Suprapubic skin (tissue), 4 donors: Measurements from ENCODE around the gene GTF2IRD1. TPM values are rescaled to one million over a fixed set of nuclear protein-coding genes. Genes with fewer than 3 reads are reported as not detected.

Source experiments
- DNase-seq, 2 donors: peaks; one replicate each; pipeline ENCODE4 v3.0.0-alpha.2; 2019; ENCODE audit warnings: low spot score in 2 of 2
- H3K27ac ChIP-seq: fragments of 200-600 bp; sonication (generic); one replicate; pipeline ENCODE4 v1.5.1; 2019
- H3K27me3 ChIP-seq: fragments of 200-600 bp; sonication (generic); one replicate; pipeline ENCODE4 v1.5.1; 2019
- H3K36me3 ChIP-seq: fragments of 200-600 bp; sonication (generic); one replicate; pipeline ENCODE4 v1.5.1; 2019
- H3K4me1 ChIP-seq: fragments of 200-600 bp; sonication (generic); one replicate; pipeline ENCODE4 v1.5.1; 2019
- H3K4me3 ChIP-seq: fragments of 200-600 bp; sonication (generic); one replicate; pipeline ENCODE4 v1.5.1; 2019; ENCODE audit warnings: mild to moderate bottlenecking
- H3K9me3 ChIP-seq: fragments of 200-600 bp; sonication (generic); one replicate; pipeline ENCODE4 v1.5.1; 2019
- EP300 ChIP-seq: sonication (generic); formaldehyde crosslinking; IDR thresholded peaks from one replicate; pipeline ENCODE4 v1.6.1; 2017; ENCODE audit warnings: antibody characterized with exemption
- POLR2A ChIP-seq, 2 donors: fragments of 450-650 bp; IDR thresholded peaks; one replicate each; pipeline ENCODE4 v1.6.1; 2017; ENCODE audit warnings: antibody characterized with exemption in 2 of 2, mild to moderate bottlenecking in 2 of 2, moderate library complexity in 2 of 2
- POLR2AphosphoS5 ChIP-seq, 3 donors: sonication (generic); formaldehyde crosslinking; IDR thresholded peaks; one replicate each; pipeline ENCODE4 v1.6.1; 2017; ENCODE audit warnings: antibody characterized with exemption in 3 of 3
- WGBS: methylation state at CpG from one replicate; pipeline ENCODE4 v1.1.5; 2018; 5-methylcytosine and 5-hydroxymethylcytosine counted together
- total RNA-seq, 4 donors: library from RNA; depleted of rRNA; stranded (reverse); fragments of >200 nt; gene quantifications; one replicate each; pipeline ENCODE4 v1.1.0, GENCODE V29; 2016
- TF ChIP-seq, protein P1 (sequence below), 2 donors: fragments of 200-600 bp in 1 of 2; fragments of 450-650 bp in 1 of 2; sonication (generic) in 1 of 2; IDR thresholded peaks; one replicate each; pipeline ENCODE4 v1.5.1; 2016 to 2019; ENCODE audit warnings: antibody characterized with exemption in 2 of 2, mild to moderate bottlenecking in 1 of 2, moderate library complexity in 1 of 2

GTF2IRD1 gene
- total RNA-seq, 4 donors from 2014 or later = 23.1 to 41.2 (median 25.0) TPM

DNA sequence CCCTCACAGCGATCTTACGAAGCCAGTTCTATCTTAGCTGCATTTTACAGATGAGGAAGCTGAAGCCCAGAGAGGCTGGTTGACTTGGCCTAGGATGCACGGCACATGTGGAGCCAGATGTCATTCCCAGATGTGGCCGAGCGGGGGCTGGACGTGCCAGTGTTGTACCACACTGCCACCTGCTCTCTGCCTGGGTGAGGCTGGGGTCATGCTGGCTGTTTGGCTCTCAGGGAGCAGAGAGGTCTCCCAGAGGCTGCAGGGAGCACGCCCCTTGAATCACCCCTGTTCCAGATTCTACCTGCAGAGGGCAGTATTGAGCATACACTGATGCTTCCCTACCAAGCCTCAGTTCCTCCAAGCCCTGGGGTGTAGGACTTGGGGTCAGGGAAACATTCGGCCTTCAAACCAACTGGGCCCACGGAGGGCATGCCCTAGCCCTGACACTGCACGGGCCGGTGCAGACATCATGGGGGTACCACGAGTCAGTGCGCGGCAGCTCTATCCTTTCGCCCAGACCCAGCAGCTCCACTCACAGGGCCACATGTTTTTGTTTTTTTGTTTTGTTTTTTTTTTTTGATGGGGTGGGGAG, 3.8 kb upstream of the GTF2IRD1 start:
- H3K27ac ChIP-seq = no peak overlapping the region
- 82% methylated on average over 13 of the region's 15 CpGs for WGBS
- peaks cover 23% of the 10 kb centered on the region for H3K4me1 ChIP-seq
- H3K9me3 ChIP-seq = no peaks in the 10 kb centered on the region
- H3K36me3 ChIP-seq = no peaks in the 10 kb centered on the region
- no peaks in the 10 kb centered on the region for H3K27me3 ChIP-seq
- H3K4me3 ChIP-seq = no peak overlapping the region
- DNase-seq = peak in 1 of 2 donors; percentile 76
- no peak for TF ChIP-seq POLR2AphosphoS5 (IDR thresholded peaks at IDR 0.05)
- TF ChIP-seq, protein P1, sequence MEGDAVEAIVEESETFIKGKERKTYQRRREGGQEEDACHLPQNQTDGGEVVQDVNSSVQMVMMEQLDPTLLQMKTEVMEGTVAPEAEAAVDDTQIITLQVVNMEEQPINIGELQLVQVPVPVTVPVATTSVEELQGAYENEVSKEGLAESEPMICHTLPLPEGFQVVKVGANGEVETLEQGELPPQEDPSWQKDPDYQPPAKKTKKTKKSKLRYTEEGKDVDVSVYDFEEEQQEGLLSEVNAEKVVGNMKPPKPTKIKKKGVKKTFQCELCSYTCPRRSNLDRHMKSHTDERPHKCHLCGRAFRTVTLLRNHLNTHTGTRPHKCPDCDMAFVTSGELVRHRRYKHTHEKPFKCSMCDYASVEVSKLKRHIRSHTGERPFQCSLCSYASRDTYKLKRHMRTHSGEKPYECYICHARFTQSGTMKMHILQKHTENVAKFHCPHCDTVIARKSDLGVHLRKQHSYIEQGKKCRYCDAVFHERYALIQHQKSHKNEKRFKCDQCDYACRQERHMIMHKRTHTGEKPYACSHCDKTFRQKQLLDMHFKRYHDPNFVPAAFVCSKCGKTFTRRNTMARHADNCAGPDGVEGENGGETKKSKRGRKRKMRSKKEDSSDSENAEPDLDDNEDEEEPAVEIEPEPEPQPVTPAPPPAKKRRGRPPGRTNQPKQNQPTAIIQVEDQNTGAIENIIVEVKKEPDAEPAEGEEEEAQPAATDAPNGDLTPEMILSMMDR (IDR thresholded peaks at IDR 0.05) = peak; percentile 45 to 83

DNA sequence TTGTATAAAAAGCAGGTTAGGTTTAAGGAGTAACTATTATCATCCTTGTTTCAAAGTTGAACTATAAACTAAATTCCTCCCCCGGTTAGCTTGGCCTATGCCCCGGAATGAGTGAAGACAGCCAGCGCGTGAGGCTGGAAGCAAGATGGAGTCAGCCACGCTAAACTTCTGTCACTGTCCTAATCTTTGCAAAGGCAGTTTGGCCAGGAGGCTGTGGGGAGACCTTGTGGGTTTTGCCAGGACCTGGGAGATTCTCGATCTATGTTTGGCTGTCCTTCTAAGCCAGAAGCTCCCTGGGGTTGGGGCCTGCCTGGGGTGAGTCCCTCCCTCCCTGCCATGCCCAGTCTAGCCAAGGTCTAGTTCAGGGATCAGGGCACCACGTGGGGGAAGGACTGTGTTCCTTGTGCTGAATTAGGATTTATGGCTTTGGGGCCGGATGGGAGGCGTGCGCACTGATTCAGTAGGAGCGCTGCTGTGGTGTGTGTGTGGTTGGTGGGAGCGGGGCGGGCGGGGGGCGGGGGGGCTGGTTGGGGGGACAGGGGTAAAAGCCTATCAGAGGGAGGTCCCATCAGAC, 871 bp upstream of the GTF2IRD1 start:
- Histone ChIP-seq H3K4me3 (peak overlapping the region; percentile 83), H3K27ac (peak overlapping the region; percentile 80), H3K27me3 (no peaks in the 10 kb centered on the region), H3K9me3 (no peaks in the 10 kb centered on the region), H3K4me1 (peaks cover 33% of the 10 kb centered on the region), H3K36me3 (no peaks in the 10 kb centered on the region)
- 13% methylated on average over 15 of the region's 15 CpGs for WGBS
- TF ChIP-seq, protein P1 (IDR thresholded peaks at IDR 0.05) = no peak
- TF ChIP-seq EP300 (no peak), POLR2AphosphoS5 (IDR thresholded peaks at IDR 0.05) (no peak), POLR2A (IDR thresholded peaks at IDR 0.05) (no peak)
- DNase-seq = no peak

DNA sequence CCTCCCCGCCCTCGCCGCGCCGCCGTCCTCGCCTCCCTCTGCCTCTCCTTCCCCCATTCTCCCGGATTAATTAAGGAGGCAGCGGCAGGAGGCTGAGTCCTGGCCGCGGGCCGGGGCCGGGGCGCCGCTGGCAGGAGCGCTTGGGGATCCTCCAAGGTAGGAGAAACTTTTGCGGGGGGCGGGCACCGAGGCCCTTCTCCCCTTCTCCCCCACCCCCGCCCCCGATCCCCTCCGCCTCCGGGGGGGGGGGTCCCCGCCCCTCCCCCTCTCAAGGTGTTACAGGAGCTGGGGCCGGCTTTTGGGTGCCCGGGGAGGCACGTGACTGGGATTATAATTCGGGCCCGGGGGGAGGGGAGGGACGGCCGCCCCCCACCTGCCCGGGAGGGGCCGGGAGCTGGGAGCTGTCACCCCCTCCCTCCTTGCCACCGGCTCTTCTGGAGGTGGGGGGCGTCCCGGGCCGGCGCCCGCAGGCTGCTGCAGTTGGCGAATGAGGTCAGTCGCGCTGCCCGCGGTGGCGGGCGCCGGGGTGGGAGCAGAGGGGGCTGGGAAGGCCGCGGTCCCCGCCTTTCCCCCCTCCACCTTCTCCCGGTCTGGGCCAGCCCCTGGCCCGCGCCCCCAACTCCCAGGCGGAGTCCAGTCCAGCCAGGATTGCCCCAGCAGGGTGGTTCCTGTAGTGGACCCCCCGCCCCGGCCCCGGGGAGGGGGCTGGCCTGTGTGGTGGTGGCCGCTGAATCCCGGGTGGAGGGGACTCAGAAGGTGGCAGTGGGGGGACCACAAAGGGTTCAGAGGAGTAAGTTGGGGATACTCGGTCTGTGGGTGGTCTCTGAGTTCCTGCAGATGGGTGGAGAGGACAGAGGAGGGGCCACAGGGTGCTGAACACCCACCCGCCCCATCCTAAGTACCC, 567 bp downstream of the GTF2IRD1 start:
- WGBS = 21% methylated on average over 4 of the region's 61 CpGs
- no peaks in the 10 kb centered on the region for H3K9me3 ChIP-seq
- peaks cover 33% of the 10 kb centered on the region for H3K4me1 ChIP-seq
- H3K4me3 ChIP-seq = peak overlapping the region; percentile 83
- H3K36me3 ChIP-seq = no peaks in the 10 kb centered on the region
- TF ChIP-seq POLR2AphosphoS5 (IDR thresholded peaks at IDR 0.05) (no peak), EP300 (no peak), POLR2A (IDR thresholded peaks at IDR 0.05) (no peak)
- TF ChIP-seq, protein P1 (IDR thresholded peaks at IDR 0.05) = no peak
- no peak for DNase-seq
- no peaks in the 10 kb centered on the region for H3K27me3 ChIP-seq
- H3K27ac ChIP-seq = peak overlapping the region; percentile 80

DNA sequence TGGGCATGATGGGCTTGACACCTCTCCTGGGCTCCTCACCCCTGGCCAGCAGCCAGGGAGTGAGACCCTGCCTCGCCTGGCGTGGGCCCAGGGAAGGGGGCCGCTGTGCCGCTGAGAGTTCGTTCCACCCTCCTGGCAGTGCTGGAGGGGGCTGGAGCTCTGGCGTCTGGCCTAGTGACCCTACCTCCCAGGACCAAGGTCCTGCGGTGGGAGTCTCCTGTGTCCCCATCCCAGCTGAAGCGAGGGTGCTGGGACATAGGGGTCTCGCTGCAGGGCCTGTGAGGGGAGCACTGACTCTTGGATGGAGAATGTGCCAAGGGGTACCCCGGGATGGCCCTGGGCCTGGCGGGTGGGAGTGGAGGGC, 1.2 kb downstream of the GTF2IRD1 start:
- TF ChIP-seq EP300 (no peak), POLR2A (IDR thresholded peaks at IDR 0.05) (no peak), POLR2AphosphoS5 (IDR thresholded peaks at IDR 0.05) (no peak)
- TF ChIP-seq, protein P1 (IDR thresholded peaks at IDR 0.05) = no peak
- no peak for DNase-seq
- Histone ChIP-seq H3K9me3 (no peaks in the 10 kb centered on the region), H3K27ac (peak overlapping the region; percentile 80), H3K4me1 (peaks cover 33% of the 10 kb centered on the region), H3K27me3 (no peaks in the 10 kb centered on the region), H3K4me3 (peak overlapping the region; percentile 83), H3K36me3 (no peaks in the 10 kb centered on the region)
- WGBS = 50% methylated on average over 2 of the region's 11 CpGs

DNA sequence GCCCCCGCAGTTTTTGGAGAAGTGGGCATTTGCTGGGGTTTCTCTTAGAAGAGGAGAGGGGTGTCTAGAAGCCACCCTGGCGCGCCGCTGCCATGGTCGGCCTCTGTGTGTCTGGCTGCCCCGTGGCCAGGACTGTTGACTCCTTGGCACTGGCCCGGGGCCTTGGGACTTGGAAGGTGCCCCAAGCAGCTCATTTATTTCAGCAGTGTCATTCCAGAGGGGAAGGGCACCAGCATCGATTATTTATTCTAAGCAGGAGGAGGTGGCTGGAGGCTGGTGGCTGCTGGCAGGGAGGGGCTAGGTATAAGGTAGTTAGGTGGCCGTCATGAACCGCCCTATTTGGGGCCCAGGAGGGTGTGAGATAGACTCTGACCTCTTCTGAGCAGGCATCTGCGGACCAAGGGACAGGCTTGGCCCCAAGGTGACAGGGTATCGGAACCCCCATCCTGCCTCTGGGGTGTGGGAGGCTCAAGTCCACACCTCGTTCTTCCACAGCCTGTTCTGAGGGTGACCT, 1.6 kb downstream of the GTF2IRD1 start:
- DNase-seq = no peak
- Histone ChIP-seq H3K27me3 (no peaks in the 10 kb centered on the region), H3K4me3 (peak overlapping the region; percentile 83), H3K36me3 (no peaks in the 10 kb centered on the region), H3K27ac (peak overlapping the region; percentile 80), H3K4me1 (peaks cover 33% of the 10 kb centered on the region), H3K9me3 (no peaks in the 10 kb centered on the region)
- no peak for TF ChIP-seq EP300
- TF ChIP-seq, protein P1 (IDR thresholded peaks at IDR 0.05) = no peak
- TF ChIP-seq POLR2AphosphoS5 (IDR thresholded peaks at IDR 0.05) = no peak
- TF ChIP-seq POLR2A (IDR thresholded peaks at IDR 0.05) = no peak
- 56% methylated on average over 10 of the region's 13 CpGs for WGBS
